GM12878 (cell line): Measurements from ENCODE around the gene TRIM13. TPM values are rescaled to one million over a fixed set of nuclear protein-coding genes. Genes with fewer than 3 reads are reported as not detected.

Experiments used
- microRNA counts: library from miRNA; unstranded; fragments of <30 nt; microRNA quantifications from one replicate; lab custom pipeline; 2016
- microRNA-seq: library from miRNA; unstranded; fragments of <30 nt; microRNA quantifications from one replicate; pipeline ENCODE4, GENCODE V29; 2018
- polyA plus RNA-seq, 11 experiments: library from polyadenylated mRNA; depleted of rRNA in 4 of 11; unstranded in 6 of 11; stranded (reverse) in 5 of 11; fragments of >200 nt; fragmentation: Nextera tagmentation in 4 of 11; fragmentation: Illumina TruSeq in 1 of 11; extraction: Ambion mirVana in 4 of 11; extraction: Trizol in 1 of 11; gene quantifications; 1 replicate in 1 of 11; 2 replicates in 10 of 11; pipeline versions ENCODE4 v1.2.1 to v1.2.3, GENCODE V29; 2011 to 2016; ENCODE audit warnings: inconsistent platforms in 2 of 11, missing spikeins in 2 of 11, low read depth in 1 of 11
- small RNA-seq: library from RNA; depleted of rRNA; stranded (forward); fragments of <200 nt; gene quantifications from one replicate; pipeline ENCODE3, GENCODE V24; 2014
- total RNA-seq, 4 experiments: library from RNA; depleted of rRNA in 3 of 4; stranded (reverse); fragments of >200 nt in 3 of 4; fragmentation: Illumina TruSeq in 1 of 4; extraction: Trizol in 1 of 4; gene quantifications; 2 replicates each; pipeline versions ENCODE4 v1.2.1 to v1.2.3, GENCODE V29; 2013 to 2021

Gene TRIM13
- total and polyA plus RNA-seq, 10 of the 15 experiments (the other 5 are each of a cell fraction or from before 2014, with no cell fraction given) = 15.4 to 33.8 (median 21.0) TPM

MicroRNAs within 50 kb of the gene (microRNA counts, 767-probe panel; counts per million panel counts)
- 5,226 counts per million, percentile 98 among the panel's probes with 10 or more counts for microRNA hsa-miR-15a-5p (lab: Ali Mortazavi, UCI)
- 4,627 counts per million, percentile 97 among the panel's probes with 10 or more counts for microRNA hsa-miR-16-5p (lab: Ali Mortazavi, UCI)

Small RNA genes lying within 50 kb of the gene (microRNA-seq; reads per million reads assigned to microRNA genes)
- gene MIR15A = 6,852 reads per million, percentile 96 among the genes with 10 or more reads in this experiment
- gene MIR16-1 = 11,906 reads per million, percentile 97 among the genes with 10 or more reads in this experiment
- gene MIR3613 = 61.2 reads per million, percentile 69 among the genes with 10 or more reads in this experiment

Small RNA genes lying within 50 kb of the gene (small RNA-seq; reads per million reads assigned to genes)
- 31.1 reads per million, percentile 98 among the genes with 10 or more reads in this experiment for gene MIR16-1
- 1.3 reads per million, percentile 42 among the genes with 10 or more reads in this experiment for gene MIR3613
- gene RF02105 = not detected
- gene RF02106 = not detected
- gene RF02107 = not detected
- gene RF02108 = not detected

Other genes starting within 250 kb of the TRIM13 start
- gene KPNA3, start 204.4 kb upstream of the TRIM13 start, total RNA-seq (2014; rRNA removed) = 23.7 and 27.6 TPM in 2 replicates
- 32.8 TPM in 2 replicates for gene KPNA3, start 204.4 kb upstream of the TRIM13 start, total RNA-seq (2014; rRNA removed; fragmentation: Illumina TruSeq; extraction: Trizol)
- 45.9 and 46.9 TPM in 2 replicates for gene KPNA3, start 204.4 kb upstream of the TRIM13 start, total RNA-seq (2021)
- gene KPNA3, start 204.4 kb upstream of the TRIM13 start, polyA plus RNA-seq (2011; rRNA removed) = 29.4 and 38.3 TPM in 2 replicates
- gene KPNA3, start 204.4 kb upstream of the TRIM13 start, polyA plus RNA-seq (2014; fragmentation: Illumina TruSeq; extraction: Trizol) = 50.5 and 64.0 TPM in 2 replicates
- gene KPNA3, start 204.4 kb upstream of the TRIM13 start, polyA plus RNA-seq (2014; fragmentation: Nextera tagmentation; extraction: Ambion mirVana) = 10 to 100 TPM; 23.3 to 27.5 TPM
- 20.0 and 23.3 TPM in 2 replicates for gene KPNA3, start 204.4 kb upstream of the TRIM13 start, polyA plus RNA-seq (2014; rRNA removed)
- 10 to 100 TPM; 36.4 to 37.3 TPM for gene KPNA3, start 204.4 kb upstream of the TRIM13 start, polyA plus RNA-seq (2016; fragmentation: Nextera tagmentation; extraction: Ambion mirVana)
- 8.2 and 11.0 TPM in 2 replicates for gene SPRYD7, start 60.7 kb upstream of the TRIM13 start, total RNA-seq (2014; rRNA removed)
- 7.2 and 8.9 TPM in 2 replicates for gene SPRYD7, start 60.7 kb upstream of the TRIM13 start, total RNA-seq (2014; rRNA removed; fragmentation: Illumina TruSeq; extraction: Trizol)
- gene SPRYD7, start 60.7 kb upstream of the TRIM13 start, total RNA-seq (2021) = 8.1 and 8.5 TPM in 2 replicates
- gene SPRYD7, start 60.7 kb upstream of the TRIM13 start, polyA plus RNA-seq (2011; rRNA removed) = 5.3 and 5.8 TPM in 2 replicates
- gene SPRYD7, start 60.7 kb upstream of the TRIM13 start, polyA plus RNA-seq (2014; fragmentation: Illumina TruSeq; extraction: Trizol) = 10.3 and 11.5 TPM in 2 replicates
- gene SPRYD7, start 60.7 kb upstream of the TRIM13 start, polyA plus RNA-seq (2014; fragmentation: Nextera tagmentation; extraction: Ambion mirVana) = 10 to 100 TPM; 12.9 to 13.0 TPM
- 6.6 and 7.4 TPM in 2 replicates for gene SPRYD7, start 60.7 kb upstream of the TRIM13 start, polyA plus RNA-seq (2014; rRNA removed)
- gene SPRYD7, start 60.7 kb upstream of the TRIM13 start, polyA plus RNA-seq (2016; fragmentation: Nextera tagmentation; extraction: Ambion mirVana) = 10 to 100 TPM; 17.3 to 18.7 TPM
- 0.62 and 1.6 TPM in 2 replicates for gene KCNRG, start 18.4 kb downstream of the TRIM13 start, total RNA-seq (2014; rRNA removed)
- 1.4 and 1.6 TPM in 2 replicates for gene KCNRG, start 18.4 kb downstream of the TRIM13 start, total RNA-seq (2014; rRNA removed; fragmentation: Illumina TruSeq; extraction: Trizol)
- 0.27 and 0.44 TPM in 2 replicates for gene KCNRG, start 18.4 kb downstream of the TRIM13 start, total RNA-seq (2021)
- gene KCNRG, start 18.4 kb downstream of the TRIM13 start, polyA plus RNA-seq (2011; rRNA removed) = 1.2 and 1.5 TPM in 2 replicates
- gene KCNRG, start 18.4 kb downstream of the TRIM13 start, polyA plus RNA-seq (2014; fragmentation: Illumina TruSeq; extraction: Trizol) = 1.0 and 2.1 TPM in 2 replicates
- gene KCNRG, start 18.4 kb downstream of the TRIM13 start, polyA plus RNA-seq (2014; fragmentation: Nextera tagmentation; extraction: Ambion mirVana) = under 1 TPM; 0.45 to 0.53 TPM
- gene KCNRG, start 18.4 kb downstream of the TRIM13 start, polyA plus RNA-seq (2014; rRNA removed) = 1.1 and 1.4 TPM in 2 replicates
- under 1 TPM; 0.37 to 0.40 TPM for gene KCNRG, start 18.4 kb downstream of the TRIM13 start, polyA plus RNA-seq (2016; fragmentation: Nextera tagmentation; extraction: Ambion mirVana)